Lower leg skin (tissue), 3 donors: Measurements from ENCODE around the gene ZRANB3.

Experiments used
- POLR2A ChIP-seq, 2 donors: fragments of 450-650 bp; IDR thresholded peaks; one replicate each; pipeline ENCODE4 v1.6.1; 2016 to 2017; ENCODE audit warnings: antibody characterized with exemption in 2 of 2, mild to moderate bottlenecking in 1 of 2, moderate library complexity in 1 of 2
- TF ChIP-seq, protein P1 (sequence below), 3 donors: fragments of 450-650 bp; IDR thresholded peaks; one replicate each; pipeline ENCODE4 v1.5.1; 2016; ENCODE audit warnings: antibody characterized with exemption in 3 of 3, mild to moderate bottlenecking in 3 of 3, moderate library complexity in 2 of 3

DNA sequence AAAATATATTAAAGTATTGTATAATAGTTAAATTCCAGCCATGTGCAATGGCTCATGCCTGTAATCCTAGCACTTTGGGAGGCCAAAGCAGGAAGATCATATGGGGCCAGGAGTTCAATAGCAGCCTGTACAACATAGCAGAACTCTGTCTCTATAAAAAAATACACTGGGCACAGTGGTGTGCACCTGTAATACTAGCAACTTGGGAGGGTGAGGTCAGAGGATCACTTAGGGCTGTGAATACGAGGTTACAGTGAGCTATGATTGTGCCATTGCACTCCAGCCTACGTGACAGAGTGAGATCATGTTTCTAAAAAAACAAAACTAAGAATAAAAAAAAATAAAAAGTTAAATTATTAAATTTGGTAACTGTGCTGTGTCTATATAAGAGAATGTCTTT, 36.1 kb downstream of the ZRANB3 start:
- TF ChIP-seq, protein P1, sequence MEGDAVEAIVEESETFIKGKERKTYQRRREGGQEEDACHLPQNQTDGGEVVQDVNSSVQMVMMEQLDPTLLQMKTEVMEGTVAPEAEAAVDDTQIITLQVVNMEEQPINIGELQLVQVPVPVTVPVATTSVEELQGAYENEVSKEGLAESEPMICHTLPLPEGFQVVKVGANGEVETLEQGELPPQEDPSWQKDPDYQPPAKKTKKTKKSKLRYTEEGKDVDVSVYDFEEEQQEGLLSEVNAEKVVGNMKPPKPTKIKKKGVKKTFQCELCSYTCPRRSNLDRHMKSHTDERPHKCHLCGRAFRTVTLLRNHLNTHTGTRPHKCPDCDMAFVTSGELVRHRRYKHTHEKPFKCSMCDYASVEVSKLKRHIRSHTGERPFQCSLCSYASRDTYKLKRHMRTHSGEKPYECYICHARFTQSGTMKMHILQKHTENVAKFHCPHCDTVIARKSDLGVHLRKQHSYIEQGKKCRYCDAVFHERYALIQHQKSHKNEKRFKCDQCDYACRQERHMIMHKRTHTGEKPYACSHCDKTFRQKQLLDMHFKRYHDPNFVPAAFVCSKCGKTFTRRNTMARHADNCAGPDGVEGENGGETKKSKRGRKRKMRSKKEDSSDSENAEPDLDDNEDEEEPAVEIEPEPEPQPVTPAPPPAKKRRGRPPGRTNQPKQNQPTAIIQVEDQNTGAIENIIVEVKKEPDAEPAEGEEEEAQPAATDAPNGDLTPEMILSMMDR (IDR thresholded peaks at IDR 0.05), result no peak
- no peak for TF ChIP-seq POLR2A (IDR thresholded peaks at IDR 0.05)
